ENCODE results near the gene APOD. TPM values are rescaled to one million over a fixed set of nuclear protein-coding genes. Genes with fewer than 3 reads are reported as not detected.
"Not testable (repeated sequence)": the region's sequence is repeated elsewhere in the genome, so short reads cannot be mapped to it uniquely, and the experiment has no call there.

APOD gene
- total RNA-seq, 1 experiment from 2014 or later, result not detected

- Histone ChIP-seq H3T11ph (ENCODE audit: low read length) (no peak overlapping the region), H3K27ac (ENCODE audit: insufficient read length, low read depth, low read length) (no peak overlapping the region), H2BK12ac (ENCODE audit: insufficient read length, low read depth, low read length) (no peak overlapping the region), H2AK5ac (ENCODE audit: insufficient read length, low read length) (no peak overlapping the region), H3K79me1 (ENCODE audit: insufficient read depth, low read depth, low read length, poor library complexity, severe bottlenecking) (no peaks in the 10 kb centered on the region), H3K27me3 (ENCODE audit: insufficient read depth, low read length) (no peaks in the 10 kb centered on the region), H3K9me3 (ENCODE audit: control insufficient read depth, low read depth, low read length) (no peaks in the 10 kb centered on the region), H2AFZ (ENCODE audit: low read length) (no peak overlapping the region), H3K23me2 (ENCODE audit: insufficient read length, low read depth, low read length, poor library complexity, severe bottlenecking) (no peaks in the 10 kb centered on the region), H4K20me1 (ENCODE audit: control insufficient read depth, insufficient read depth, insufficient read length) (no peaks in the 10 kb centered on the region), H2BK120ac (ENCODE audit: low read depth, low read length, poor library complexity, severe bottlenecking) (no peak overlapping the region), H3K14ac (ENCODE audit: insufficient read depth, low read length) (no peak overlapping the region), H4K91ac (ENCODE audit: insufficient read length, low read depth, low read length) (no peak overlapping the region), H3K4ac (ENCODE audit: low read depth, low read length) (no peak overlapping the region), H4K5ac (ENCODE audit: insufficient read length, low read depth, low read length) (no peak overlapping the region), H3K23ac (ENCODE audit: insufficient read length, low read depth, low read length) (no peak overlapping the region), H3K9ac (ENCODE audit: extremely low read depth, insufficient read length, low read length) (no peak overlapping the region), H2BK5ac (ENCODE audit: insufficient read length, low read length) (no peak overlapping the region), H2BK20ac (ENCODE audit: low read depth, low read length, poor library complexity, severe bottlenecking) (no peak overlapping the region), H3K79me2 (ENCODE audit: insufficient read depth, low read length) (no peaks in the 10 kb centered on the region), H3K4me1 (ENCODE audit: insufficient read depth, low read length) (no peaks in the 10 kb centered on the region), H3K56ac (ENCODE audit: insufficient read length, low read depth, low read length) (no peak overlapping the region), H2BK15ac (ENCODE audit: low read depth, low read length) (no peak overlapping the region), H3K4me2 (ENCODE audit: insufficient read depth, insufficient read length, low read length) (no peak overlapping the region), H4K8ac (replicated peaks; ENCODE audit: insufficient read length, low read depth, low read length) (no peak overlapping the region), H3K18ac (ENCODE audit: insufficient read length, low read depth, low read length) (no peak overlapping the region)
- Mint-ChIP-seq H3K4me1 (peaks cover 1 to 2% of the 10 kb centered on the region in 2 experiments), H3K36me3 (ENCODE audit: insufficient read depth in 1 of 3, low read depth in 3 of 3) (no peaks in the 10 kb centered on the region; a peak in 2 of 7 replicates), H3K9me3 (peaks cover 2 to 8% of the 10 kb centered on the region in 2 experiments; a peak in 4 of 5 replicates), H3K4me3 (no peak overlapping the region), H3K27me3 (ENCODE audit: low read depth) (peaks cover 4% of the 10 kb centered on the region), H3K27ac (no peak overlapping the region)
- TF ChIP-seq CTCF (conservative IDR thresholded peaks at IDR 0.05), result no peak
- no peak for DNase-seq
- WGBS (ENCODE audit: extremely low coverage, insufficient read length, low lambda C conversion rate), result no CpG with 5 or more reads among the region's 9 CpGs
These were observed 32.9 kb upstream of the APOD start for GRCh38 chr3:195616681-195617080.

GRCh38 chr3:195615952-195616537, 32.3 kb upstream of the APOD start:
- not testable (repeated sequence) for H3K4me3 Mint-ChIP-seq; H3K79me1 ChIP-seq (ENCODE audit: insufficient read depth, low read depth, low read length, poor library complexity, severe bottlenecking); H2AFZ ChIP-seq (ENCODE audit: low read length); H3K27me3 Mint-ChIP-seq (ENCODE audit: low read depth); H3K27ac ChIP-seq (ENCODE audit: insufficient read length, low read depth, low read length); H2BK12ac ChIP-seq (ENCODE audit: insufficient read length, low read depth, low read length); H3K23me2 ChIP-seq (ENCODE audit: insufficient read length, low read depth, low read length, poor library complexity, severe bottlenecking); H3K27ac Mint-ChIP-seq; H2AK5ac ChIP-seq (ENCODE audit: insufficient read length, low read length); H3K23ac ChIP-seq (ENCODE audit: insufficient read length, low read depth, low read length); H2BK20ac ChIP-seq (ENCODE audit: low read depth, low read length, poor library complexity, severe bottlenecking); H3K4me1 Mint-ChIP-seq; H3K9me3 ChIP-seq (ENCODE audit: control insufficient read depth, low read depth, low read length); H3K4me1 ChIP-seq (ENCODE audit: insufficient read depth, low read length); H3K4me2 ChIP-seq (ENCODE audit: insufficient read depth, insufficient read length, low read length); H3K14ac ChIP-seq (ENCODE audit: insufficient read depth, low read length); H2BK15ac ChIP-seq (ENCODE audit: low read depth, low read length); H4K5ac ChIP-seq (ENCODE audit: insufficient read length, low read depth, low read length); H3K27me3 ChIP-seq (ENCODE audit: insufficient read depth, low read length); H3T11ph ChIP-seq (ENCODE audit: low read length); H3K36me3 Mint-ChIP-seq (ENCODE audit: insufficient read depth in 1 of 3, low read depth in 3 of 3); H4K8ac ChIP-seq (replicated peaks; ENCODE audit: insufficient read length, low read depth, low read length); DNase-seq; H3K4ac ChIP-seq (ENCODE audit: low read depth, low read length); H3K79me2 ChIP-seq (ENCODE audit: insufficient read depth, low read length); H2BK5ac ChIP-seq (ENCODE audit: insufficient read length, low read length); H3K56ac ChIP-seq (ENCODE audit: insufficient read length, low read depth, low read length); H4K20me1 ChIP-seq (ENCODE audit: control insufficient read depth, insufficient read depth, insufficient read length); H4K91ac ChIP-seq (ENCODE audit: insufficient read length, low read depth, low read length); H3K9ac ChIP-seq (ENCODE audit: extremely low read depth, insufficient read length, low read length); H3K18ac ChIP-seq (ENCODE audit: insufficient read length, low read depth, low read length); H2BK120ac ChIP-seq (ENCODE audit: low read depth, low read length, poor library complexity, severe bottlenecking)
- peaks cover 4 to 13% of the 10 kb centered on the region in 2 experiments; a peak in 4 of 5 replicates for H3K9me3 Mint-ChIP-seq
- WGBS (ENCODE audit: extremely low coverage, insufficient read length, low lambda C conversion rate), result no CpG with 5 or more reads among the region's 15 CpGs
